Stimulated activated CD8-positive, alpha-beta memory T cell treated with anti-CD3 and anti-CD28 coated beads, Interleukin-4, amount 100 ng/mL, for 4 hours (primary cell): ENCODE measurements around the gene SLC4A2.

ENCODE experiments used
- DNase-seq, 2 donors: peaks; one replicate each; pipeline ENCODE4 v3.0.0-alpha.2; 2020; ENCODE audit warnings: low read depth in 2 of 2, low spot score in 1 of 2

Gene SLC4A2

DNA sequence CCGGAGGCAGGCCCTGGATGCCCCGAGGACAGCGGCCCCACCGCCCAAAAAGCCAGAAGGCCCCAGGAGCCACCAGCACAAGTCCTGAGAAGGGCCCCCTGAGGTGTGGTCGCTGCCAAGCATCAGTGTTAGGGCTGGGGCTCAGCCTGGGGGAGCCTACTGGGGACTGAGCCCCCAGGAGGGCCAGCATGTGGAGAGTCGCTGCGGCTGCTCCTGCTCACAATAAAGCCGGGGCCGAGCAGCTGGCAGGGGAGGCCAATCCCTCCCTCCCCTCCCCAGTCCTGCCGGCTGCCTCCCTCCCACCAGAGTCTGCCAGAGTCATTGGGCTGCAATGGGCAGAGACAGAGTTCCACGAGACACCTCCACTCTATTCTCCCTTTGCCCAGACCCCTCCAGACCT, 14.1 kb upstream of the SLC4A2 start:
- no peak for DNase-seq

DNA sequence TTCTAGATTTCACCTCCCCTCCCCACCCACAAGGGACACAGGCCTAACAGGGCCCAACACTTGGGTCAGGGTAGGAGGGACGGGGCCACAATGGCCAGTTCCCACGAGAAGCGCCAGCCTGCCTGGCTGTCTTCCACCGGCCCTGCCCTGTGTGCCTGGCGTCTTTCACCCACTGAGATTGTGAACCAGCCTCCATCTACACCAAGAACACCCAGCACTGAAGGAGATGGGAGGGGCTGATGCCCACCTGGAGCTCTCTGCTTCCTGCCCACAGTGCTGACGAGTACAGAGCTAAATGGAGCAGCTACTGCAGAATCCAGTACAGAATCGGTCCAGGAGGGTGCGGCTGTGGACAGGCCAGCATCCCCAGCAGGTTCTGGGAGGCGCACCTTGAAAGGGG, 13.4 kb upstream of the SLC4A2 start:
- DNase-seq, result no peak

DNA sequence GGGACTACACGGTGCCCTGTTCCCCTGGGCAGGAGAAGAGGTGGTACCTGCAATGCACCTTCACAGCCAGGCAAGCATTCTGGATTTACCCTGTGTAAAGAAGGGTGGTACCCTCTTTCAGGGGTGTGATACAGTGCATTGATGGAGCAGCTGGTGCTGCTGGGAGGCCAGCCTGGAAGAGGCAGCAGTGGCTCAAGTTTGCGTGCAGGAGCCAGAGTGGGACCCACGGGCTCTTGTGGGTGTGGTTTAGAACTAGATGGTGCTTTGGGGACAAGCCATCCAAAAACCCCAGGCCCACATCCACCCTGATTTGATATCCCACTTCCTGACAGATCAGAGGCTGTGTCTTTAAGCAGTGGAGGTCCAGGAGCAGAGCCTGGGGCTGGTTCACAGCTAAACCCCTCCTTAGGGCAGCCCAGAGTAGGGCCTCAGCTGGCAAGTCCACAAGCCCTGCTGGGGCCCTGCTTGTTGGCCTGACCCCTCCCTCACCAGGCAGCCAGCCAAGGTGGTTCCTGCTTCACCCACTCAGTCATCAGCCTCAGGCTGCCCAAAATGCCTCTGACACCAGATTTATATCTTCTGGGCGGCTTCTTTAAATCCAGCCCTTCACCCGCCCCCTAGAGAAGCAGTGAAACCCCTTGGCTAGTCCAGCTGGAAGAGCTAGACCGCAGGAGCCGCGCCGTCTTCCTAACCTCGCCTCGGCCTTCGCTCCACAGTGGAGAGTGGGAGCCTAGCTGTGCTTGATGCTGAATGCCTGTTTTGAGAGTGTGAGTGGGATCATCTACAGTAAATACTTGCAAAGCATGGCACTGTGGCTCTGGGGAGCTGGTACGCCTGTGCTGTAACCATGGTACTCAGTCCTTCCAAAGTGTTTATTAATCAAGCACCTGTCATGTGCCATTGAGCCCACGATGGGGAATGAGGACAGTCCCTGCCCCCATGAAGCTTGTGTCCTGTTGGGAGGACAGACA, 12.5 kb upstream of the SLC4A2 start:
- DNase-seq, result no peak

DNA sequence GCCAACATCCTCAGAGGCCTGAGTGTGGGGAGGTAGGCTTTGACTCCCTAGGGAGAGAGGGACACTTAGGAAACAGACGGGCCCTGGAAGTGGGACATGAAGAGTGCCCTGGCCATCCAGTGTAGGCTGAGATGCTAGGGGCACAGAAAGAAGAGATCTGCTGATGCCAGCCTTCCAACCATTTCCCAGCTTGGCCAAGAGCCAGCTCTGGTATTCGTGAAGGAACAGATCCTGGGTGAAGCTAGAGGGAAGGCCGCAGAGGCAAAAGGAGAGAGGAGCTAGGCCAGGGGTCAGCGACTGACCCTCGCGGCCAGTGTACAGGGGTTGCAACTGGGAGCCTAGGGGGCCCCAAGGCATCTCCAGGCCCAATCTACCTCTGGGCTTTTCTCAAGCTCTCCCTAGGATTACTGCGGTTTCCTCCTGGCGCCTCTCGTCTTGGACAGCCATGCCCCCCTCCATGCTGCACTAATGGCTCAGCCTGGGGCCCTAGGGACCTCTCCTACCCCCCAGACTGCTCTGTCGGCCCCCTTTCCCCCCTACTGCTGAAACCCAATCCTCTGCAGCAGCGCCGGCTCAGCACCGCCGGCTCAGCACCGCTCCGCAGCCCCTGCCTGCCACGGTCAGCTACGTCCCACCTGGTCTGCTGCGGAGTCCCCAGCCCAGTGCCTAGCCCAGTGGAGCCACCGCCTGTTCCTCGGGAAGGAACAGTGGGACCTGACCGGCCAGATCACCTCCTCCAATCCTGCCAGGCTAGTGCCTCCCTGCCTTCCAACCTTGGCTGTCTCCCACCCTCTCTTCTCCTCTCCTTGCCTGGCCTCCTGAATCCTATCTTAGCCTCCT, 11.2 kb upstream of the SLC4A2 start, which contains the start of gene ASIC3:
Gene ASIC3 (plus strand): TSS at position 556 of the 840 bp plus-strand sequence. CDS start 355 bp downstream, outside the sequence.
- no peak for DNase-seq

DNA sequence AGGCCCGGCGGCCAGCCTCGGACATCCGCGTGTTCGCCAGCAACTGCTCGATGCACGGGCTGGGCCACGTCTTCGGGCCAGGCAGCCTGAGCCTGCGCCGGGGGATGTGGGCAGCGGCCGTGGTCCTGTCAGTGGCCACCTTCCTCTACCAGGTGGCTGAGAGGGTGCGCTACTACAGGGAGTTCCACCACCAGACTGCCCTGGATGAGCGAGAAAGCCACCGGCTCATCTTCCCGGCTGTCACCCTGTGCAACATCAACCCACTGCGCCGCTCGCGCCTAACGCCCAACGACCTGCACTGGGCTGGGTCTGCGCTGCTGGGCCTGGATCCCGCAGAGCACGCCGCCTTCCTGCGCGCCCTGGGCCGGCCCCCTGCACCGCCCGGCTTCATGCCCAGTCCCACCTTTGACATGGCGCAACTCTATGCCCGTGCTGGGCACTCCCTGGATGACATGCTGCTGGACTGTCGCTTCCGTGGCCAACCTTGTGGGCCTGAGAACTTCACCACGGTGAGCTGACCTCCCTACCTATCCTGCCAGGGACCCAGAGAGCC, 10.4 kb upstream of the SLC4A2 start:
- no peak for DNase-seq

DNA sequence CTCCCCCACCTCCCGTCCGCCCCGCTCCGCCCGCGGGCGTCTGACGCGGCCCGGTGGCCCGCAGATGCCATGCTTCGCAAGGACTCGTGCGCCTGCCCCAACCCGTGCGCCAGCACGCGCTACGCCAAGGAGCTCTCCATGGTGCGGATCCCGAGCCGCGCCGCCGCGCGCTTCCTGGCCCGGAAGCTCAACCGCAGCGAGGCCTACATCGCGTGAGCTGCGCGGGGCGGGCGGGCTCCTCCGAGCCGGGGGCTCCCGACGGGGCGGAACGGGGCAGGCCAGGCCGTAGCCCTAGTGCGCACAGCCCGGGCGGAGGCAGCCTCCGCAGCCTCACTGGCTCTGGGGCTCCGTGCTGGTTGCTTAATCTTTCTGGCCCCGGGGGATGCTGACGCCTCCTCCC, 8.3 kb upstream of the SLC4A2 start:
- no peak for DNase-seq

DNA sequence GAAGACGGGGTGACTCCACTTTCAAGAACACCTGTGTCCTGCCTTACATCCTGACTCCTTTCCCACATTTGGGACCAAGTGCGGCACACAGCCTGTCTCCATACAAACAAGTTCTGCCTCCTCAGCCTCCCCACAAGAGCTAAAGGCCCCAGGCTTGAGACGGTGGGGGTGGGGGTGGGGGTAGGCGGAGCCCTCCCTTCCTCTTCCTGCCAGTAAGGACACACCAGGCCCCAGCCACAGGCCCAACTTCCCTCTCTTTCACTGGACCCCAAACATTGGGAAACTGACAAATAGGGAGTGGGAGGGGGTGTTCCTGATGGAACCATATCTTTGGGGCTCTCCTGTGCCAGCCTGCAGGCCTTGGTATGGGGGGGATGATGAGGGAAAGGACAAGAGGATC, 6.3 kb upstream of the SLC4A2 start:
- no peak for DNase-seq

DNA sequence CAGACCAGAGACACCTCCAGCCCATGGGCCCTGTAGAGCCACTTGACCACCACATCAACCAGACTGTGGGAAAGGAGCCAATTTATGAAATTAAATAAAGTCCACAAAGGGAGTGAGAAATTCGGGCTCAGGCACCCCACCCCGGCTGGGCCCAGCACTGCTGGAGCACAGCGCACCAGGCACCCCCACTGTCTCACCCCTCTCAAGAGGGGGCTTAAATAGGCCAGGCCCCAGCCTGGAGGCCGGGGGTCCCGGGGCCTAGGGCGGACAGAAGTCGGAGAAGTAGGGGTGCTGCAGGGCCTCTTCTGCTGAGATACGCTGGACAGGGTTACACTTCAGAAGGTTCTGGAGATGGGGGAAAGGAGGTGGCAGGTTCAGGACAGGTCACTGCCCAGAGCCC, 5.6 kb upstream of the SLC4A2 start:
- DNase-seq, result no peak

DNA sequence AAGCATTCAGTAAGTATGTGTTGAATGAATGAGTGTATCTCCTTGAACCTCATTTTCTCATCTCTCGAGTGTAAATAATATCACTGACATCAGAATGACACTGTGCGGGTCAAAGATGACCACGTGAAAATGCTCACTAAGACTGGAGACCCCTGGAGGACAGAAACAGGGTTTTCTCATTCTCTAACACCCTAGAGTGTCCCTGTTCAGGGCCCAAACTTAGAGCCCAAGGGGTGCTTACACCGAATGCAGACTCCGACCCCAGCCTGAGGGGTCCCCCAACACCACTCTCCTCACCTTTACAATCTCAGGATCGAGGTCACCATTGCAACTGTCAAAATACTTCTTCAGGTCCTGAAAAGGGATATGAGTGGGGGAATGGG, 3.1 kb upstream of the SLC4A2 start:
- no peak for DNase-seq

DNA sequence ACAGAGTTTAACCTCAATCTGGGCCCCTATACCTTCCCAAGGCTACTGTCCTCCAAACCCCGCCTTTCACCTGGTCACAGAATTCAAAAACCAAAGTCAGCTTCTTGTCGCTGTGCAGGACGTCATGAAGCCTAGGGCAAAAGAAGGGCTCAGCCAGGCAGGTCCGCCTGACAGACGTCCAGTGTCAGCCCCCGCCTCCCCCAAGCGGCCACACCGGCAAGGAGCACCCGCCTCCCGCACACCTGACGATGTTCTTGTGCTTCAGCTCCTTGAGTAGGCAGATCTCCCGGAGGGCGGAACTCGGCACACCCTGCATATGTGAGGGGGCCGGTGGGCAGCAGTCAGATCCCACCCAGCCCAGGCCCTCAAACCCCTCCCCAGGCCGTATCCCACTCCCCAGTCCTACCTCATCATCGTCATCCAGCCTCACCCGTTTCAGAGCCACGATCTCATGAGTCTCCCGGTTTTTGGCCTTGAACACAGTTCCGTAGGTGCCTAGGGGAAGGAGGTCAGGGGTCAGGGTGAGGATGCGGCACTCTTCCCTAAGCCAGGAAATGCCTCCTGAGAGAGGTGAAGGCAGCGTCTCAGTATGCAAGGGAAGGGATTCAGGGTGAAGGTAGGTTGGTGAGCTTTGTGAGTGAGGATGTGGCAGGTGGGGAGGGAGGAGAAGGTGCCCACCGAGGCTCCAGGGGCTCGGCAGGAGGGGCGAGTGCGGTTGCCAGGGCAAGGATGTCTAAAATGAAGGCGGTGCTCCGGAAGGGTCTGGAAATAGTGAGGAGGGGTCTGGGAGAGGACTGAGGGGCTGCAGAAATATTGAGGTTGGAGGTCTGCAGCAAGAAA, 2.5 kb upstream of the SLC4A2 start:
- DNase-seq, result no peak

DNA sequence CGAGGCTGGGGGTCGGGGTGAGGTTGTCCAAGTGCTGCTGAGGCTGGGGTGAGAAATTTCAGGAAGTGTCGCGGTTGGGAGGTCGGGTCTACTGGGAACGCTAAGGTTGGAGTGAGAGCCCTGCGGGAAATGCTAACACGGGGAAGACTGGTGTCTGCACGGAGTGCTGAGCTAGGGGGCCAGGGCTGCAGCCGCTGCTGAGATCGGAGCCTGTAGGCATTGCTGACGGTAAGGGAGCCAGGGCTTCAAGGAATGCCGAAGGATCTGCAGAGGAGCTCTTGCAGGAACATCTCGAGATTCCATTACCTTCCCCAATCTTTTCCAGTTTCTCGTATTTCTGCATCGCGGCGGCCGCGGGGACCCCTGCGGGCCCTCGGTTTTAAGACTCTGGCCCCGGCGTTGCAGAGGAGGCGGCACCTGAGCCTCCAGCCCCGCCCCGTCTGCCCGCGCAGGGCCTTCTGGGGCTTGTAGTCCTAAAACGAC, 1.8 kb upstream of the SLC4A2 start, which contains the start of gene CDK5:
Gene CDK5 (minus strand): TSS at position 392 of the 483 bp plus-strand sequence. CDS start 49 bp downstream, at position 343.
- no peak for DNase-seq

DNA sequence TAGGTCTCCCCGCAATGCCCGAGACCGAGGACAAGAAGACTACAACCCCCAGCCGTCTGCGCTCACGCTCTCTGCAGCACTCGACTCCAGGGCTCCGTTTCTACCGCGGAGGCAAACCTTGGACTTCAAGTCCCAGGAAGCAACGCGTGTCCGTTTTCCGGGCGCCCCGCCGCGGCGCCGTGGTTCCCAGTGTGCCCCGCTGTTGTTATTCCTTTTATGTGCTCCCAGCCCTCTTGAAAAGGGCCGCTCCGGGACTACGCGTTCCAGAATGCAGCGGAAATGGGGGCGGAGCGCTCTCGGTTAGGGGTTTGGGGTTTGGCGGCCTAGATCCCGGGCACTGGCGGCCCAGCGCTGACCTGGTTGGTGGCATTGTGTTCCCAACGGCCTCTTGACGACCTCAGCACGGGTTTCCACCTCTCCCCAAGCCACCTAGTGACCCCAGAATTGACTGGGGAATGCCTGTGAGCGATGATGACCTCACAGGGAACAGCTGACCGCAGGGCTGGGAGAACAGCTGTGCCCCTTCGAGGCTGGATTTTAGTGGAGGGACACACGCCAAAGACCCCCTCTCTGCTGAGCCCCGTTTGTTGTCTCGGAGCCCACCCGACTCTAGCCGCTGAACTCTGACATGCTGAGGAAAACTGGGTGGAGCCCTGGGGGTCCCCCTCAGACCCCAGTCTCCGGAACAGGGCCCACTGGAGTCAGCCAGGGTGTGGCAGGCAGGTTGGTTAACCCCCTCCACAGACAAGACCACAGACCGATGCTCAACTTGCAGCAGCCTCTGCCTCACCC, 1.2 kb upstream of the SLC4A2 start:
- peak; percentile 91 to 93 for DNase-seq

DNA sequence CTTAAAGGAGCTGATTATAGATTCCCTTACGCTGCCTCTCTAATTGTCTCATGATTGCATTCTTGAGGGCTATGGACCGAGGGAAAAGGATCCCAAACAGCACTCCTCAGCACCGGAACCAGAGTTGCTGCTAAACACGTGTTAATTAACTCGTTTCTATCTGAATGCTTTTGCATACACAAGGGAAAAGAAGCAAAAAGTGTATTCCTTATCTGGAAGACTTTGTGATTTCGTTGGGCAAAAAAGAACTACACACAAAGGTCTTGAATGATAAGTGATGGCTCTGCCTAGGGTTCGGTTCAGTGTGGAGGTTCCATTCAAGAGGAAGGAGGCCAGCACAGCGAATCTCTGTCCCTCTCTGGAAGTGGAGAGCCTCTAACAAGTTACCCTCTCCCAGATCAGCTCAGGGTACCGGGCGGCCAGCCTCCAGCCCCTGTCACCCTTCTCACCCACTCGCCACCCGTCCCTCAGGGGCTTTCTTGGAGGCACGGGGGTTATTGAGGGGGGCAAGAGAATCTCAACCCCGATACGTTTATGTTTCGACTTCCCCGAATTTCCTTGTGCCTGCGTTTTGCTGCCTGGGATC, 515 bp upstream of the SLC4A2 start:
- no peak for DNase-seq

DNA sequence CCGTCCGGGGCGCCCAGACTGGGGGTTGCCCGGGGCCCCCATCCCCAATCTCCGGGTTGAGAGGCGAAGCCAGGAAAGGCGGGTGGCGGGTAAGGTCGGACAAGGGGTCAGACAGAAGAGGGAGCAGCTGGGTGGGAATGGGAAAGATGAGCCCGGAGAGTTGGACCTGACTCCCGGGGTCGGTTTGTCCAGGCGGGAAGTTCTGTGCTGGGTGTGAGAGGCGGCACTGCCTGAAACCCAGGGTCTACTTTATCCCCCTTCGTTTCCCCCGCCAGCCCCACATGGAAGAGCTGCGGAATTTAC, 675 bp downstream of the SLC4A2 start:
- DNase-seq, result no peak

DNA sequence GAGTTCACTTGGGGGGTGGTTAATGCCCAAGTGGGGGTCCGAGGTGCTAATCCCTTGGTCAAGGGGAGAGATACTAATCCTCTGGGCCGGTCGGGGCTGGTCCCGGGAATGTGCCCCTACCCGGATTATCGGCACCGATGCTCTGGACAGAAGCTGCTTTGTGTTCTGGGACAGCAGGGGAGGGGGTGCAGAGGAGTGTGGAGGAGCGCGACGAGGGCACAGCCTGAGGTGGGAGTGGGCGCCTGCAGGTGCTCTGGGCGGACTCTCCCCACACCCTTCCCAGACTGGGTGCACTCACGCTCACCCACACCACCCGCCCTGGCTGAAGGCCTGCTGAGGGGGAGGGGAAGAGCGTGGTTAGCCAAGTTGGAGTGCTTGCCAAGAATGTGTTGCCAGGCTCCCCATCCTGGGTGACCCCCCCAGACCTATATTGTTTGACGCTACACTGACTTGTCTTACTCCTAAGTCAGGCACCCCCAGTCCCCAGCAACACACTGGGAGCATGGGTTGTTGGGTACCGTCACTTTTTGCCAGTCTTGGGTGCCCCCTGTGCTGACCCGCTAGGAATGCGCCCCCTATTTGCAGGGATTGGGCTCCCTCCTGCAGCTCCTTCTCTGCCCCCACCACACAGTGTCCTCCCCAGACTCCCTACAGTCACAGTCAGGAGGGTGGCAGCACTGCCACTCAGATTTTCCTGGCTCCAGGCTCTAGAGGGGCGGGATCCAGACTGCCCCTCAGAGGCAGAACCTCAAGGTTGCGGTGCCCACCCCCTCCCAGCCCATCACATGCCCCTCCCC, 1.2 kb downstream of the SLC4A2 start:
- DNase-seq, result no peak

DNA sequence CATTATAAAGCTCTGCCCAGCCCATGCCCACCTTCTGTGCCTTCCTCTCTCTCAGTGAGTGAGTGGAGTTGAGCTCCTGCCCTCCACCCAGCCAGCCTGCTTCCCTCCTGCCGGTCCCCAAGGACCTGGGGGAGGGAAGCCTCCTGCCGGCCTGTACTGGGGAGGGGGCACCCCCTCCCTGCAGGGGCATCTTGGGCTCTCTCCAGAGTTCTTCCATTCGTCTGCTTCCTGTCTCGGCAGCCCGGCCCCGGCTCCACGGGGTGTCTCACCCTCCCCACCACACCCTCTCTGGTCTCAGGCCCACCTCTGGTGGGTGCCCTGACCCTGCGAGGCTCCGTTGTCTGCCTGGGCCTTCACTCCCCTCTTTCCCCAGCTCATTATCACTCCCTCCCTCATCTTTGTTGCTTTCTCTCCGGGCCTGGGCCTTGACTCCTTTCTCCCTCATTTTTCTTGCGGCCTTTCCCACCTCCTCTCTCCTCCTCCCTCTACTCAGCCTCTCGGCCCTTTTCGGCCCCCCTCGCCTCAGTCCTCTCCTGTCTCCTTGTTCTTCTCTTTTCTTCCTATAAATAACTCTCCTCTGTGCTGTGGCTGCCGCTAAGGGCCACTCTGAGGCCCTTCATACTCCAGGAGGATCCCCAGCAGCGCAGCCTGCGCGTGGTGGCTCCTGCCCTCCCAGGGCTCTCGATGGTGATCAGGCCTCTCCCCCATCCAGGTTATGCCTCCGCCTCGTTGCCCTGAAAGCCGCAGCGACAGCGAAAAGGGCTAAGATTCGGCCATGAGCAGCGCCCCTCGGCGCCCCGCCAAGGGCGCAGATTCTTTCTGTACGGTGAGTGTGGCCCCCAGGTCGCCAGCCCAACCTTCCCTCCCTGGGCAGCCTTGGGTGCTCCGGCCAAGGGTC, 2.1 kb downstream of the SLC4A2 start:
- DNase-seq, result no peak

DNA sequence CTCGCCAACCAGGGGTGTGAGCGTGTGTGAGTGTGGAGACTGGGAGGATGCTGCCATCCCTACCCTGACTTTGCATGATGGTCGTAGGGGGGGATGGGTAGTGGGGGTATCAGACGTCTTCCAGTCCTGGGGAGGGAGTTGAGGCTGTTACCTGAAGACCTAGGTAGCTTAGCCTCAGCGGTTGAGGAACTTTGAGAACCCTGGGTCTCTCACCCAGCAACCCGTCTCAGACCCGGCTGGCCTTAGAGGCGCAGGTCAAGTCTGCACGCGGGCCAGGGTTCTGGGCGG, 2.7 kb downstream of the SLC4A2 start:
- no peak for DNase-seq
